Testis (tissue), 3 donors: ENCODE data around the gene RAD51D. TPM values are rescaled to one million over a fixed set of nuclear protein-coding genes. Genes with fewer than 3 reads are reported as not detected.

Experiments used
- DNase-seq: peaks from one replicate; pipeline ENCODE4 v3.0.0-alpha.2; 2019
- H3K27ac ChIP-seq, 2 donors: fragments of 200-600 bp; sonication (generic); one replicate each; pipeline ENCODE4 v1.5.1; 2019
- H3K27me3 ChIP-seq: fragments of 200-600 bp; sonication (generic); one replicate; pipeline ENCODE4 v1.5.1; 2019
- H3K36me3 ChIP-seq: fragments of 200-600 bp; sonication (generic); one replicate; pipeline ENCODE4 v1.5.1; 2017; ENCODE audit warnings: low read depth; ENCODE audit errors: missing control alignments
- H3K4me1 ChIP-seq: fragments of 200-600 bp; sonication (generic); one replicate; pipeline ENCODE4 v1.5.1; 2019
- H3K4me3 ChIP-seq, 2 donors: fragments of 200-600 bp; sonication (generic); one replicate each; pipeline ENCODE4 v1.5.1; 2017 to 2019
- H3K9me3 ChIP-seq: fragments of 200-600 bp; sonication (generic); one replicate; pipeline ENCODE4 v1.5.1; 2017
- POLR2A ChIP-seq: fragments of 450-650 bp; IDR thresholded peaks from one replicate; pipeline ENCODE4 v1.6.1; 2017; ENCODE audit warnings: antibody characterized with exemption, mild to moderate bottlenecking, moderate library complexity
- WGBS, 2 donors: methylation state at CpG; one replicate each; pipeline ENCODE4 v1.1.5; 2018; 5-methylcytosine and 5-hydroxymethylcytosine counted together
- intact Hi-C: fragments of 100-400 bp; cut with DNase I; formaldehyde crosslinking; loops from one replicate; pipeline ENCODE4 v1.15.1; 2023; ENCODE audit warnings: low total_unique reads
- polyA plus RNA-seq: library from polyadenylated mRNA; stranded (reverse); fragments of 350-450 nt; fragmentation: Illumina TruSeq; extraction: RNeasy Lipid Tissue Mini Kit (QIAGEN cat#74804); gene quantifications from one replicate; pipeline ENCODE4 v1.2.3, GENCODE V29; 2014; ENCODE audit warnings: low read depth, low replicate concordance; ENCODE audit not compliant: insufficient read depth
- total RNA-seq, 2 donors: library from RNA; depleted of rRNA; stranded (reverse); fragments of >200 nt; gene quantifications; one replicate each; pipeline ENCODE4 v1.2.3, GENCODE V29; 2016
- TF ChIP-seq, protein P1 (sequence below), 3 experiments: fragments of 450-650 bp in 2 of 3; fragments of 200-600 bp in 1 of 3; sonication (generic) in 1 of 3; IDR thresholded peaks; one replicate each; pipeline ENCODE4 v1.5.1; 2016 to 2019; ENCODE audit warnings: antibody characterized with exemption in 3 of 3, mild to moderate bottlenecking in 2 of 3, moderate library complexity in 1 of 3

The RAD51D gene
- total and polyA plus RNA-seq, 3 donors from 2014 or later = 16.8 to 24.3 (median 18.4) TPM

DNA sequence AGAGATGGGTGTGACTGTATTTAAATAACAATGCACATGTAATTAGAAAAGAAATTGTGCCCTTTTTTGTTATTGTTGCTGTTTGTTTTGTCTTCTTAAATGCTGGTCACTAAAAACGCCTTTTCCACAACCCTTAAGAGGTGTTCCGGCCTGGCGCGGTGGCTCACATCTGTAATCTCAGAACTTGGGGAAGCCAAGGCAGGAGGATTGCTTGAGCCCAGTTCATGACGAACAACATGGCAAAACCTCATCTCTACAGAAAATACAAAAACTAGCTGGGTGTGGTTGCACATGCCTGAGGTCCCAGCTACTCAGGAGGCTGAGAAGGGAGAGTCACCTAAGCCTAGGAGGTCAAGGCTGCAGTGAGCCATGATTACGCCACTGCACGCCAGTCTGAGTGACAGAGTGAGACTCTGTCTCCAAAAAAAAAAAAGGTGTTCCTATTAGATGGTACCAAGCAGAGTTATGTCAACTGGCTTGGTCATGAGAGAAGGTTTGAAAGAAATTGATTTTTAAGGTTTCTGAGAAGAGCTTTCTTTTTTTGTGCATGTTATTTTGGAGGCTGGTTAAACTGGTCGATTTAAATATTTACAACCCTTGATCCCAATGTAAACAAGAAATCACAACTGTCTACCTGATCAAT, 32.6 kb downstream of the RAD51D start:
- intact Hi-C loops = no loop called here
- TF ChIP-seq, protein P1, sequence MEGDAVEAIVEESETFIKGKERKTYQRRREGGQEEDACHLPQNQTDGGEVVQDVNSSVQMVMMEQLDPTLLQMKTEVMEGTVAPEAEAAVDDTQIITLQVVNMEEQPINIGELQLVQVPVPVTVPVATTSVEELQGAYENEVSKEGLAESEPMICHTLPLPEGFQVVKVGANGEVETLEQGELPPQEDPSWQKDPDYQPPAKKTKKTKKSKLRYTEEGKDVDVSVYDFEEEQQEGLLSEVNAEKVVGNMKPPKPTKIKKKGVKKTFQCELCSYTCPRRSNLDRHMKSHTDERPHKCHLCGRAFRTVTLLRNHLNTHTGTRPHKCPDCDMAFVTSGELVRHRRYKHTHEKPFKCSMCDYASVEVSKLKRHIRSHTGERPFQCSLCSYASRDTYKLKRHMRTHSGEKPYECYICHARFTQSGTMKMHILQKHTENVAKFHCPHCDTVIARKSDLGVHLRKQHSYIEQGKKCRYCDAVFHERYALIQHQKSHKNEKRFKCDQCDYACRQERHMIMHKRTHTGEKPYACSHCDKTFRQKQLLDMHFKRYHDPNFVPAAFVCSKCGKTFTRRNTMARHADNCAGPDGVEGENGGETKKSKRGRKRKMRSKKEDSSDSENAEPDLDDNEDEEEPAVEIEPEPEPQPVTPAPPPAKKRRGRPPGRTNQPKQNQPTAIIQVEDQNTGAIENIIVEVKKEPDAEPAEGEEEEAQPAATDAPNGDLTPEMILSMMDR (IDR thresholded peaks at IDR 0.05) = no peak
- TF ChIP-seq POLR2A = no peak
- Histone ChIP-seq H3K27ac (peak overlapping the region in 1 of 2 donors; percentile 94), H3K36me3 (no peaks in the 10 kb centered on the region), H3K4me3 (peak overlapping the region in 1 of 2 donors; percentile 97), H3K4me1 (peaks cover 13% of the 10 kb centered on the region), H3K9me3 (no peaks in the 10 kb centered on the region), H3K27me3 (no peaks in the 10 kb centered on the region)
- WGBS, 2 donors = 83 to 86% methylated on average over 8 of the region's 8 CpGs
- DNase-seq = no peak

DNA sequence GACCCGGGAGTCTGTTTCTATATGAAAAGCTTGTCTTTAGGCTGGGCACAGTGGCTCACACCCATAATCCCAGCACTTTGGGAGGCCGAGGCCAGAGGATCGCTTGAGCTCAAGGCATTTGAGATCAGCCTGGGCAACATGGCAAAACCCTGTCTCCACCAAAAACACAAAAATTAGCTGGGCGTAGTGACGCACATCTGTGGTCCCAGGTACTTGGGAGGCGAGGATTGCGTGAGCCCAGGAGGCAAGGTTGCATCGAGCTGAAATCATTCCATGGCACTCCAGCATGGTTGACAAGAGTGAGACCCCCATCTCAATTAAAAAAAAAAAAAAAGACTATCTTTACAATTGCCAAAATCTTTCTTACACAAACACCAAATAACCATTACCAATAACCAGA, 33.5 kb downstream of the RAD51D start:
- DNase-seq = no peak
- no peak overlapping the region for H3K4me3 ChIP-seq
- no peaks in the 10 kb centered on the region for H3K27me3 ChIP-seq
- no peak overlapping the region for H3K27ac ChIP-seq
- H3K4me1 ChIP-seq = peaks cover 15% of the 10 kb centered on the region
- H3K9me3 ChIP-seq = no peaks in the 10 kb centered on the region
- 96 to 99% methylated on average over 8 of the region's 8 CpGs for WGBS, 2 donors
- TF ChIP-seq, protein P1 (IDR thresholded peaks at IDR 0.05) = no peak
- TF ChIP-seq POLR2A = no peak
- intact Hi-C loops = no loop called here
- no peaks in the 10 kb centered on the region for H3K36me3 ChIP-seq

DNA sequence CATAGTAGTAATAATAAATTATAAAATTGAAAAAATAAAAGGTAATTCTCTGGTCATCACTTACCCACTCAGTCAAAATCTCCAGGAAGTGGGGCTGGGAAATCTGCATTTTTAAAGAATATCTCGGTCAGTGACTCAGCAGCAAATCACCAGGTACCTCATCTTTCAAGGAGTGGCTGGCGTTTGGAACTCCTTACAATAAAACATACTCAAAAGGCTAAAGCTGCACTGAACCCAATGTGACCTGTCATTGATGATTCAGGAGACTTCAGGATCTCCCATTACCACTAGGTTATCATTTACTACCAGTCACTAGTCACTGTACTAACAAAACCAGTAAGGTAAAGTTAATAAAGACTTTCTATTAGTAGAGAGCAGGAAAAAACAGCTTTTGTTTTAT, 34.7 kb downstream of the RAD51D start:
- no peaks in the 10 kb centered on the region for H3K36me3 ChIP-seq
- WGBS, 2 donors = 78 to 83% methylated on average over 2 of the region's 2 CpGs
- no peak for DNase-seq
- peaks cover 24% of the 10 kb centered on the region for H3K4me1 ChIP-seq
- H3K4me3 ChIP-seq = no peak overlapping the region
- H3K9me3 ChIP-seq = no peaks in the 10 kb centered on the region
- no peaks in the 10 kb centered on the region for H3K27me3 ChIP-seq
- intact Hi-C loops = no loop called here
- no peak for TF ChIP-seq POLR2A
- TF ChIP-seq, protein P1 (IDR thresholded peaks at IDR 0.05) = no peak
- H3K27ac ChIP-seq = no peak overlapping the region

DNA sequence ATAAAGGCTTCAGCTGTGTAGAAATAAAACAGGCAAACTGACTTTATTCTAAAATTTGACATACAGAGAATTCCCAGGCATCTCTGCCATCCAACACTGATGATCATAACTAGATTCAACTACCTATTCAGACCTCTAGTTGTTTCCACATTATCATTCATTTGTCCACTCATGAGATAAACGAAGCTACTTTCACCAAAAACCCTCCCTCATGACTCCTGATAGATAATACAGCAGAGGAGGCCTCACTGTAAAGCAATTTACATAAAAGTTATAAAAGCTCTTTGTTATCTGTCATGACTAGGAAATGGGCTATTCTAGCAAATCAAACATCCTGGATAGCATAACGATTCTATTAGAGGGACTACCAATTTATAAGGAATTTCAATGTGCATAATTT, 36.6 kb downstream of the RAD51D start:
- no peaks in the 10 kb centered on the region for H3K36me3 ChIP-seq
- H3K27ac ChIP-seq = no peak overlapping the region
- no peaks in the 10 kb centered on the region for H3K27me3 ChIP-seq
- H3K4me3 ChIP-seq = no peak overlapping the region
- whole genome bisulfite sequencing, 2 donors = 65 to 85% methylated on average over 2 of the region's 2 CpGs
- intact Hi-C loops = no loop called here
- DNase-seq = no peak
- peaks cover 18% of the 10 kb centered on the region for H3K4me1 ChIP-seq
- no peaks in the 10 kb centered on the region for H3K9me3 ChIP-seq
- TF ChIP-seq, protein P1 (IDR thresholded peaks at IDR 0.05) = no peak
- TF ChIP-seq POLR2A = no peak

DNA sequence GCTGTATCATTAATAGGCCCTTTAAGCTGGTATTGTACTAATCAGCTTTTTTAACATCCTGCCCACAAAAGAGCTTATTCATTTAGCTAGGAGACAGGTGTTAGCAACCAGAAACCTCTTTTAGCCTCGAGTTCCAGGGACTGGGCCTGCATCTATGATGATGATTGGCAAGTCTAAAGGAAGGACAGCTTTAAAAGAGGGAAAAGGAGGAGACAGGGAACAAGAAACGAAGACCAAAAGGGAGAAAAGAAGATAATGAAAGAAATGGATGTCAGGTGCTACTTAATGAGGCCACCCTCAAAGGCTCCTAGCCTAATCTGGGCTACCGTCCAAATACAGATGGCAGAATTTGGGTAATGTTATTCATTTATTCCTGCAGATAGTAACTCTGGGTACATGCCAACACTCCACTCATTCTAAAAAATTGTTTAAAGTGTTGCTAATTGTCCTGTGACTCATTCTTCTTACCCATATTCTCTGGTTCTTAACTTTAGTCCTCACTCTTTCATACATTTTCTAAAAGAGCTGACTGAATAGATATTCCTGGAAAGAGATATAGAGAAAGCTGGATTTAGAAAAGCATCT, 37.5 kb downstream of the RAD51D start:
- H3K4me3 ChIP-seq = no peak overlapping the region
- peak overlapping the region in 1 of 2 donors; percentile 52 for H3K27ac ChIP-seq
- H3K27me3 ChIP-seq = no peaks in the 10 kb centered on the region
- peaks cover 13% of the 10 kb centered on the region for H3K4me1 ChIP-seq
- intact Hi-C loops = no loop called here
- no peaks in the 10 kb centered on the region for H3K9me3 ChIP-seq
- peak; percentile 36 for DNase-seq
- 65 to 69% methylated on average over 3 of the region's 3 CpGs for WGBS, 2 donors
- no peak for TF ChIP-seq POLR2A
- TF ChIP-seq, protein P1 (IDR thresholded peaks at IDR 0.05) = no peak
- no peaks in the 10 kb centered on the region for H3K36me3 ChIP-seq
